Activated naive CD4-positive, alpha-beta T cell (primary cell): Measurements from ENCODE around the gene TMEM108.

Experiments
- DNase-seq, 4 experiments: peaks; one replicate each; lab custom pipeline; 2025; lab: John Stamatoyannopoulos, UW

TMEM108 gene

DNA sequence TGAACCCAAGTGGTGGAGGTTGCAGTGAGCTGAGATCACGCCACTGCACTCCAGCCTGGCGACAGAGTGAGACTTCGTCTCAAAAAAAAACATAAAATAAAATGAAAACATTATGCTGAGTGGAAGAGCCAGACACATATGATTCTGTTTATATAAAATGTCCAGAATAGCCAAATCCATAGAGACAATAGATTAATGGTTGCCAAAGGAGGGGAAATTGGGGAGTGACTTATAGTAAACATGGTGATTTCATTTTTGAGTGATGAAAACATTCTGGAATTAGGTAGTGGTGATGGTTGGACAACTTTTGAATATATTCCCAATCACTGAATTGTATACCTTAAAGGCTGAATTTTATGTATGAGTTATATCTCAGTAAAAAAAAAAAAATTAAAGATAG lies 189.6 kb downstream of the TMEM108 start:
- no peak for DNase-seq

DNA sequence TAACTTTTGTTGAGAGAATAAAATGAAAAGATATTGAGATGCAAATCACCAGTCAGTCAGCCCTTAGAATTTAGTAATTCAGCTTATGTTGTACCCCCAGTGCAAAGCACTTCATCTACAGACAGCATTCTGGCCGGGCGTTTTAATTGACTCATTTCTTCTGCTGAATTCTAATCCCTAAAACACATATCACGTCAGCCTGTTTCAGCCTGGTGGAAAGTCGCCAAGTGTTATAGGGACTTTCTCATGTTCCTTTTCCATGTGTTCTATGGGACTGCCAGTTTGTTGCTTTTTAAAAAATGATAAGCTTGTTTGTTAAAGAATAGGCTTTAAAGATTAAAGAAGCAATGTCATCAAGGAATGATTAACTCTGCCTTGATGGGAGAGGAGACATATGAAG lies 192.0 kb downstream of the TMEM108 start:
- DNase-seq = no peak

DNA sequence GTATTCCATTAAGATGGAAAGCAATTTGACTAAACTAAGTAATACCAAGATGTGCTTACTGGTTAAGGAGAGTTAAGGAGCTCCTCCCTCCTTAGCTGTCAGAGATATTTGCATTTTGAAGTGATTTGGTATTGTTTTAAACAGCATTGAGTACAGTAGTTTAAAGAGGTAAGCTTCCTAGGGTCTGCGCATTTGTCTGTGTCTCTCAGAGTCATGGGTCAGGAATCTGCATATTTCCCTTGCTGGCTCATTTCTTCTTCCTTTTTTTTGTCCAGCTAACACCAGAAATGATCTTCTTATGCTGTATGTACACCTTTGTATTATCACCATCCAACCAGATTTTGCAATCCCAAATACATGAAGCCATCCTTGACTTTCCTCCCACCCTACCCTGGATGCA lies 198.7 kb downstream of the TMEM108 start:
- no peak for DNase-seq

DNA sequence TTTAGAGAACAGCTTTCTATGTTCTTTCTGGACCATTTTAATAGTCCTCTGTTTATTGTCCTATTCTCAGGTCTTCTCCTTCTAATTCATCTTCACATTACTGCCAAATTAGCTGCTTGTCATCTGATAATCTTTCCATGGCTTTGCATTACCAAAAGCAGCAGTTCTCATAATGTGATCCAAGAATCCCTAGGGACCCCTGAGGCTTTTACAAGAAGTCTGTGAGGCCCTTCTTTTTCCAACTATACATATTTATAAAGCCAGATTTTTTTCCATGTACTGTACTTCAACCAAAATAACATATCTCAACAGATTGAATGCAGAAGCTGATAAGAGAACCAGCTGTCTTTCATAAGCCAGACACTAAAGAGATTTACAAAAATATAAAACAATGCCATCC lies 199.2 kb downstream of the TMEM108 start:
- DNase-seq = no peak

DNA sequence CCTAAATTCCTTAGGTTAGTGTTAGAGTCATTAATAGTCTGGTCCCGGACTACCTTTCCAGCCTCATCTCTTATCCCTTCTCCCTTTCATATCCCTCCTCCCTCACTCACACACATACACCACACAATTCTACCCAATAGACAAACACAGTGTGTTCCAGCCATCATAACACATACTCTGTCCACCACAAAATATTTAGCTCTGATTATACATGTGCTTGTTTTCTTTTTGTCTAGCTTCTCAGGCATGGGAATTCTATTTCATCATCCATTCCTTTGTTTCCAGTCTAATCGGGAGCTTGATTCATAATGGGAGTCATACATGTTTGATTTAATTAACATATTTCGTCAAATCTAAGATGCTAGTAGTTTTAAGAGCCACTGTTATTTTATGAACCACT lies 199.8 kb downstream of the TMEM108 start:
- no peak for DNase-seq

DNA sequence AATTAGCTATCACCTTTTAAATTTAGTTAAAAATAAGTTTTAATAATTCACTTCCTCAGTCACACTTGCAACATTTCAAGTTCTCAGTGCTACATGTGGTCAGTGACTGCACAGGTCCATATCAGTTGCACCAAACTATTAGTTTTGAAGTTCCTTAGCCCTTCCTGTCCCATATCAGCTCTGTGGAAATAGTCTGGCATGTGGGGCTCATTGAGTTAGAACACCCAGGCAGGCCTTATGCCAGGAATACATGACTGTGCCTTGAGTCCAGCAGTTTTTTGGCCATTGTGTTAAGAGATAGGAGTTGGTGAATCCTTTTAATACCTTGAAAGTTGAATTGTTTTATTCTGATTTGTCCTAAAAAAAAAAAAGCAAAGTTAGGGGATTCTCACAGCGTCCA lies 207.9 kb downstream of the TMEM108 start:
- no peak for DNase-seq

DNA sequence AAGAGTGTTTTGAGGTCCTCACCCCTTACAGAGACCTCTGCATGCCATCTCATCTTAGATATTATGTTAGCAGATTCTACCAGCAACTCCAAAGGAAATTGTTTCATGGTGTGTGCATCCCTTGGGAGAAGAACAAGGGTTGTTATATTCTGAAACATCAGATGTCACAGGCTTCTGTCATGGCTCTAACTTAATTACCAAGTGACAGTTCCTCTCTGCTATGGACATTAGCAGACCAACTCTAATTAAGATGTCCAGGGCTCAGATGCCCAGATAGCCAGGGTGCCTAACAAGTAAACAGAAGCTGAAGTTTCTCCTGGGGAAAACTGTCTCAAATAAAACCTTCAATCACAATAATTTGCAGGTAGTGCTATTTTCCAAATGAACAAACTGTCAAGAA lies 208.6 kb downstream of the TMEM108 start:
- no peak for DNase-seq

DNA sequence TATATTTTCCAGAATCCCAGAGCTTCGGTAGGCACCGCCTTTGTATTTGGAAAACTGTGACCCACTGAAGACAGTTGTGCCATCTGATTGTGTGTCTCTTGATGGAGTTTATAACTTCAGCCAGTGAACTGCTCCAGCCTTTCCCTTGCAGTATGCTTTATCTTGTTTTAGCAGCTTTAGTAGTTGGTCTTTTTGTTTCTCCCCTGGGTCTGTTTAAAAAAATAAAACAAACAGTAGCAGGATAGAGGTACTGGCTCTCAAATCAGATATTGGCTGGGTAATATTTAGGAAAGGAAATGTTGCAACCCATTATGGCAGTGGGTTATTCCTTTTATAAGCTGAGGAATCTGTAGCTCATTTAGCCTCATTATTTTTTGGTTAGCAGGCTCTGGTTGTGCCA lies 210.2 kb downstream of the TMEM108 start:
- no peak for DNase-seq

DNA sequence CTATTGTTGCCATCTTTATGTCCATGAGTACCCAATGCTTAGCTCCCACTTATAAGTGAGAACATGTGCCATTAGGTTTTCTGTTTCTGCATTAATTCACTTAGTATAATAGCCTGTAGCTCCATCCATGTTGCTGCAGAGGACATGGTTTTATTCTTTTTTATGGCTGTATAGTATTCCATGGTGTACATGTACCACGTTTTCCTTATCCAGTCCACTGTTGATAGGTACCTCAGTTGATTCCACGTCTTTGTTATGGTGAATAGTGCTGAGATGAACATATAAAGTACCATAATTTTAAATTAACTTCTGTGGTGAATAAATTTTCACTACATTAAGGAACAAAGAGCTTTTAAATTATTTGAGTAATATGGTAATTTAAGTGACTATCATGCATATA lies 211.3 kb downstream of the TMEM108 start:
- no peak for DNase-seq

DNA sequence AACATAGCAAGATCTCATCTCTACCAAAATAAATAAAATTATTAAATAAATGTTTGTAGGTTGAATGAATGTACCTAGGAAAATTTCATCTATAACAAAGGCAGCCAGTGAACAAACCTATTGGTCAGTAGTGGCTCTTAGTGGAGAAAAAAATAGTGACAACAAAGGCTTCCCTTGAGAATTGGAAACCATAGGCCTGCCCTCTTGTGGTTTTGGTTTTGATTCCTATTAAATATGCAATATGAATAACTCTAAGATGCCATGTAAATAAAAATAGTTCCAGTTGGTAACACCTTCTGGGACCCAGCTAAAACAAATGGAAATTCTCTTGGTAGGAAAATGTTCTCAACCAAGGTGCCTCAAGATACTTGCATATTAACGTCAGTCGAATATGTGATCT lies 216.0 kb downstream of the TMEM108 start:
- DNase-seq = no peak

DNA sequence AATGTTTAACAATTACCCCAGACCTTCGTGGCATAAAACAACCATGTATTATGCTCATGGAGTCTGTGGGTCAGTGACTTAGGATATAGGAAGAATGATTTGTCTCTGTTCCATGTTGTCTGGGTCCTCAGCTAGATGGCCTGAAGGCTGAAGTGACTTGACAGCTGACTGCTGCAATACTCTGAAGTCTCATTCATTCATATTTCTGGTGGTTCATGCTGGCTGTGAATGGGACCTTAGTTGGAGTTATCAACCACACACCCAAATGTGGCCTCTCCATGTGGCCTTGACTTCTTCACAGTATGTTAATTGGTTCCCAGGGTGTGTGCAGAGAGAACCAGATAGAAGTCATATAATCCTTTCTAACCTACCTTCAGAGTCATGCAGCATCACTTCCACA lies 216.5 kb downstream of the TMEM108 start:
- no peak for DNase-seq

DNA sequence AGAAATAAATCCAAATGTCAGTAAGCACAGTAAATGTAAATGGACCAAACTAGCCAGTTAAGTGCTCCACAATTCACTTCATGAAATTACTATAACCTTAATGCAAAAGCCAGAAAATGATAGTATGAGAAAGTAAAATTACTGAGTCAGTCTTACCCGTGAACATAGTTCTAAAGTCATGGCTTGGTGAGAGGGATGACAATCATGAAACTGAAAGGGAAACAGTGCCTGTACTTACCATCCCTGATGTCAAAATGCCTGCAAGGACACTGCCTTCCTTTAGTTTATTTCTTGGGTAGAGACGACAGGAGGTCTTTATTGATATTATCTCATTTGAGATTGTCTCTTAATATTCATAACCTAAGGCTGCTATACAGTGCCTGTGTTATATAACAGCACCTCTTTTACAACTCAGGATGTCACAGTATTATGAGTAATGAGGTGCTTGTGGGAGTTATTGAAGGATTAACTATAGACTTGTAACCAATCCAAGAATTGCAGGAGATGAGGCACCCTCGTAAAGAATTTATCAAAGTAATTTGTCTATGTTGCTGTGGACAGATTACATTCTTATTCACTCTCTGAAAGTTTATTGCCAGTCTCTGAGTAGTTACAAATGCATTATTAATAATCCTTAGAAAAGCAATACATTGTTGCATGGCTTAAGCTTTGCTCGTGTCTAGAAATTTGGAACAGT lies 218.7 kb downstream of the TMEM108 start:
- DNase-seq = no peak

DNA sequence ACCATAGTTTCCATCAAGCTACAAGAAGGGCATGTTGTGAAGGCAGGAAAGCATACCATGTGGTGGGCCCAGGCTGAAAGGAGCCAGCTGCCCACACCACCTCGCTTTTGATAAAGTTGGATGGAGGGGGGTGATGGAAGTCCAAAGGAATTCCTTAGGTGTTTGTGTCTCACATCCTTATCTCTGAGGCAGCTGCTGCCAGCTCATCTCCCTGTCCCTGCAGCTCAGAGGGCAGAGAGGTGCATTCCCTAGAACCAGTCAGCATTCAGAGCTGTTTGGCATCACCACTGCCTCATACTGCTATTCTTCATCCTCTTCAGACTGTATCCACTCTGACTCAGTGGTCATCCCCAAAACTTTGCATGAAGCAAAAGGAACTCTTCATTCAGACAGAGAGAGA lies 220.2 kb downstream of the TMEM108 start:
- DNase-seq = no peak

DNA sequence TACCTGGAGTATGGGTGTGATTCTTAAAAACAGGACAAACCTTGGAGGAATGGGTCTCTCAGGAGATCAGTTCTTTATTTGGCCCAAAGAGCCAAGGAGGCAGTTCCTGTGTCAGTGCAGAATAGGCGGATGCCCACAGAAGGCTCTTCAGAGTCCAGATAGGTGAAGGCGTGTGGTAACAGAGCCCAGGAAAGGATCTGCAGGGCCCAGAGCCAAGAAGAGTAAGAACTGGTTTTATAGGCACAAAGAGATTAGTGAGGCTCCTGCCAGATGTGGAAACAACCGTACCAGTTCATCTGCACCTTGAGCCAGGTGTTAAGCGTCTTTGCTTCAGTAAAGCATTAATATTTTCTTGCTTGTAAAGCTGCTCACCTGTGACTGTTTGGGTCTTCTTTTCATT lies 221.6 kb downstream of the TMEM108 start:
- no peak for DNase-seq

DNA sequence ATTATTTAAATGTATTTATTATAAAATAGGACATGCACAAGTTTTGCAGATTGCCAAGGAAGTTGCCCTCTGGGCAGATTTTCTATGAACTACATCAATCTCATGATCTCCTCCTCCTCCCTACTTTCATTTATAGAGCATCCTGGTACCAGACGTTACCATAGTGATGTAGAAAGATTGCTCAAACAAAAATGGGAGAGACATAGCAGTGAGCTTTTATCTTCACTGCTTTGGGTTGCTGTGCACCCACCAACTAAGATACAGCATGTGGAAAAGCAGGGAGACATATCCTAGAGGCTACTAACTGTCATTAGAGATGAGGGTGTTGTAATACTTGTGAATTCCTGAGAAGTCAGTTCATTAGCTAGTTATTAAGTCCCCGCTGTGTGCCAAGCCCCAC lies 224.1 kb downstream of the TMEM108 start:
- no peak for DNase-seq

DNA sequence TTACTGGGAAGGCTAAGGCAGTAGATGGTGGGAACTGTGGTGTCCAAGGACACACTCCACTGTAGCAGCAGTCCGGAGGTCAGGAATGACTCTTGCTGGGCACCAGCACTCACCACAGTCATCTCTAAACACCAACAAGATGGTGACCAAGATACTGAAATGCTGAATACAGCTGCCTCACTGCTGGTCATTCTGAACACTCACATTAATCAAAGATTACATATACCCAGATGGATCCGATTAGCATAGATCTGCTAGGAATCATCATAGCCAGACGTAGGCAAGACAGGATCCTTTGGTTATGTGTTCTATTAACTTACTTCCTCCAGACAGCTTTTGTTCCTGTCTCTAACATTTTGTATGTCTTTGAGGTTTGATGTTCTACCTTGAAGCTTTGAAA lies 226.7 kb downstream of the TMEM108 start:
- no peak for DNase-seq

DNA sequence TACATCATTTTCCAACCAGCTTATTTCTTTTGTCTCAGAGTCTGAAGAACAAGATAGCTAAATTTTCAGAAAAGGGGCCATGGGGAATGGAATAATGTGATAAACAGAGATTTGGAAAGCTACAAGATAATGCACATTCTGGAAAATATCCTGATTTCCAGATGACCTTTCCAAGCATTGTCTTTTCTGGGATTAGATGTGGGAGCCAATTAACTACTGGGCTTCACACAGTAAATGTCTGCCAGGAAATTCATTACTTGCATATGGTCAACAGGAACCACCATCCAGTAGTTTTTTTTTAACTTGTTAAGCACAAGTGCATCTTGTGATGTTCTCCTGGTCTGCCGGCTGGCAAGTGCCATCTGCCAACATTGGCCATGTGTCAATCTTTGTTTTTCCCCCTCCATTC lies 230.5 kb downstream of the TMEM108 start:
- DNase-seq = no peak

DNA sequence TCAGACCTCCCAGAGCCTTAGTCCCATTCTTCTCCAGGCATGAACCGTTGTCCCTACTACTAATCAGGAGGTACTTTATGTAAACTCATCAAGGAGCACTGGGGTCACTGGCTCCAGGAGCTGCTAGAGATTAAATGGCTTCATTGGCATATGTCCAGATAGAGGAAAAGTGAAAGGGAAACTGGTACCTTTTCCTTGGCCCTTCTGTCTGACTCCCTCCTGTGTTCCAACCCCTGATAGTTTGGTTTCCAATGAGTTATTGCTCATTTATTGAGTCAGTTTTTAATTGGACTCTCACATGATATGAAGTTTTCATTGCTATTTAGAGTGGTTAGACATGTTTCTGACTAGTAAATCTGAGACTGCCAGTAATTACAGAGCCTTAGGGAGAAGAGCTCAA lies 231.2 kb downstream of the TMEM108 start:
- DNase-seq = no peak

DNA sequence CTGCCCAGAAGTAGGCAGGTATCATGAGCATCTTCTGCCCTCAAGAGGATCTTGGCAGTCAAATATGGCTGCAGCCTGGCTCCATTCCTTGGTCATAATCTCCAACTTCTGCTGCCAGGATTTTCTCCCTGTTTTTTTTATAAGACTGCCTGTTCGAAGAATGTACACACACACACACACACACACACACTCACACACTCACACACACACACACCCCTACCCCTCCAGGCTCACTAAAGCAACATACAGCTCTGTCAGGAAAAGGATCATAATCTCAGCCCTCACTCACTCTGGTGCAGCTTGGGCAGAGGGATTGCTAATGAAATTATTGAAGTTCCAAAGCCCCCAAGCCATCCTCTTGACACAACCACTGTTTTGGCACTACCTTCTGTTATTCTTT lies 232.4 kb downstream of the TMEM108 start:
- no peak for DNase-seq

DNA sequence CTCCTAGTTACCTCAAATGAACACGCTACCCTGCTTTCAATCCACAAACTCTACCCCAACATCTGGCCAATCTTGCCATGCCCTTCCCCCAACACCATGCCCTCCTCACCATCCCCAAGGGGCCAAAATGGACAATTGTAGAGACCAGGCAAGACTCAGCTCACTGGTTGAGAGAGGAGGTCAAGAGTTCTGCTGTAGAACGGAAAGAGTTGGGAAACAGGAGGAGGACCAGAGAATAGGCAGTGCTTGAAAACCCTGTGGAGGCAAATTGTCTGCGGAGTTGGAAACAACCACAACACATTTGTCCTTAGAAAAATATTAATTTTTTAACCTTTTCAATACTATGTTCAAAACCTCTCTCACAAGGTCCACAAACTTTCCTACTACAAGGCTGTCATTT lies 232.9 kb downstream of the TMEM108 start:
- no peak for DNase-seq

DNA sequence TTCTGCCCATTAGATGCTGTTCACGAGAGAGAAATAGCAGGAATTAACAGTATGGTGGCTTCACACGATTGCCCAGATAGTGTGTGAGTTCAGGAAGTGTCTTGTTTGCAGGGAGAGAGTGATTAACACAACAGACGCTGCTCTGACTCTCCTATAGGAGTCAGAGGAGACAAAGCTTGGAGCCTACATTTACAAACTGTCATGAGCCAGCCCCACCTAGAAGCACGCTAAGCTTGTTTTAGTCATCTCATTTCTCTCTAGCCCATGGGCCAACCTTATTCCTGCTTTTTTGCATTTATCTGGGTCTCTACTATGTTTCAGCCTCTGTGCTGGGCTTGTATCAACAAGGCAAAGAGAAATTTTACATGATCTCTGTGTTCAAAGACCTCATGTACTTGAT lies 233.3 kb downstream of the TMEM108 start:
- no peak for DNase-seq

DNA sequence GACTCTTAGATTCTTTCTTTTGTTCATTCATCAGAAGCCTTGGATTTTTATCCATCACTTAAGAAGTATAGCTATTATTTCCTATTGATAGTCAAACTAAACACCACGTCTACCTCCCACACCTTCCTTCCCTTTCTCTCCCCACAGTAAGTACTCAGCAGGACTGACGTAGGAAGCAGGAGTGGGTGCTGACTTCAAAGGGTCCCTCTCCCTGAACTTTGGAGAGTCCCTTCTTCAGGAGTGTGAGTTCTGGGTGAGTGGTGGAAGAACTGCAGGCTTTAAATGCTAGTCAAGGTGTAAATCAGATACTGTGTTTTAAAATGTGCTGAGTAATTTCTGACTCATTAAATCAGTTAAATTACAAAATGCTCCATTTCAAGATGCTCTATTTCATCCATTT lies 235.2 kb downstream of the TMEM108 start:
- DNase-seq = no peak

DNA sequence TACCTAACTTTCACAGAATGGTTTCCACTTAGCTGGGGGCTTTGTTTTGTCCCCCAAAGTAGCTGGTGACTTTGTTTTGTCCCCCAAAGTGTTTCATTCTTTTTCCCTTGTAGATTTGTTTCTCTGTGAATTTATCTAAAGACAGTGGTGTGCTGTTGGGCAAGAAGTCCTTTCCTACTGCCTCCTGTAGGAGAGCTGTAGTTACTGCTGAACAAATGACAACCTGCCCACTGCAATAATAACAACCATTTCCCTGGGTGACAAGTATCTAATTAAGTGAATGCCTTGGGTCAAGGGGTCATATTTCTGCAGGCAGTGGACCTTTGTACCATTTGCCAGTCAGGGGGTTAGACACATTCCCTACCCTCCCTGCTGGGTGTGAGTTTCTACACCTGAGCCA lies 236.3 kb downstream of the TMEM108 start:
- DNase-seq = no peak

DNA sequence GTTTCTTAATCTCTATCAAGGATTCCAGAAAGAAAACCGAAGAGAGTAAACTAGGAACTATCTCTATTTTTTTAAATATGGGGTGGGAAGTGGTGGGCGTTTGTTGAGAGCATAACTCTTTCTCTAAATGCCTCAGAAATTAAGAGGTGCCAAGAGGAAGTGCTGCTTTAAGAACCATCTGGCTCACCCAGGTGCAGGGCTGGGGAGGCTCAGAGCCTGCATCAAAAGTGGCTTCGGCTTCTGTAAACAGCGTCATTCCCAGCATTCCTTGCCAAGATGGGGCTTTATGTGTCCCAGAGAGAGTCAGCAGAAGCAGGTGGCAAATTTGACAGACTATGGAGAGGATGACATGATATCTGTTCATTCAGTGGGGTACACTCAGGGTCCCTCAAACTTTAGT lies 238.4 kb downstream of the TMEM108 start:
- no peak for DNase-seq

DNA sequence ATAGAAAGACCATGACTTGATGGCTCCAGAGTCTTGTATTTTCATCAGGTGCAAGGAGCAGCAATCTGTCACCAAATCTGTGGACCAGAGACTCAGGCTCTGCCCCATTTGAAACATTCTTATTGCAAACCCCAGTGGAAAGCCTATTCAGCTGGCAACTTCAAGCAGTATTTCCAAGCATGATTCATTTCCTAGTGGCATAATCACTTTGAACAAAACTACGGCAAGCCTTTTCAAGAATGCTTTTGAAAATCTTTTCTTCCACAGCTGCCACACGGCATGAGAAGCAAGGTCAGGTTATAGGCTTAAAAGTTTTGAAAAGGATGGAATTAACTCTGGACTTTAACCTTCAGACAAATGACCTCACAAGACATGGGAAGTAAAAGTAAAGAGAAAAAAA lies 239.6 kb downstream of the TMEM108 start:
- DNase-seq = no peak
